GM18907 (cell line): ENCODE results near the gene COL9A3.

Source experiments
- ATAC-seq: cut with Tn5 transposase; IDR thresholded peaks from one replicate; pipeline ENCODE4 v1.9.1; 2021; ENCODE audit warnings: mild to moderate bottlenecking, moderate library complexity; ENCODE audit not compliant: unreplicated experiment

The COL9A3 gene

DNA sequence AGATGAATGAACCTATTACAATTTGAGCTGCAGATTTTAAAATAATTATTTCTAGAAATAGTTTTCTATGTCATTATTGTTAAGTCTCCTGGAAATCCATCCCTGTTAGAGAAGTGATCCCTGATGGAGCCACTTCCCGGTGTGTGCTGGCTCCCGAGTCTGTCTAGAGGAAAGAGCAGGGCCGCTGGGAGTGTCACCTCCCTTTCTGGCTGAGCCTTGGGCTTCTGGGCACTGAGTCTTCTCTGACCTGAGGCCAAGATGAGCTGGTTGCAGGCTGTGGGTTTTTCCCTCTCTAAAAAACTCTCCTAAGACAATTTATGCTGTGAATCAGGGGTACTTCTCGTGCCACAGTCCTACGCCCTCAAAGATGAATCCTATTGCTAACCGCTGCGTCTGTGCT lies 73.6 kb downstream of the COL9A3 start:
- no peak for ATAC-seq
